ENCODE results near the gene HOXC5. TPM values are rescaled to one million over a fixed set of nuclear protein-coding genes. Genes with fewer than 3 reads are reported as not detected.

The HOXC5 gene
- total RNA-seq, 6 experiments from 2014 or later: not detected

DNA sequence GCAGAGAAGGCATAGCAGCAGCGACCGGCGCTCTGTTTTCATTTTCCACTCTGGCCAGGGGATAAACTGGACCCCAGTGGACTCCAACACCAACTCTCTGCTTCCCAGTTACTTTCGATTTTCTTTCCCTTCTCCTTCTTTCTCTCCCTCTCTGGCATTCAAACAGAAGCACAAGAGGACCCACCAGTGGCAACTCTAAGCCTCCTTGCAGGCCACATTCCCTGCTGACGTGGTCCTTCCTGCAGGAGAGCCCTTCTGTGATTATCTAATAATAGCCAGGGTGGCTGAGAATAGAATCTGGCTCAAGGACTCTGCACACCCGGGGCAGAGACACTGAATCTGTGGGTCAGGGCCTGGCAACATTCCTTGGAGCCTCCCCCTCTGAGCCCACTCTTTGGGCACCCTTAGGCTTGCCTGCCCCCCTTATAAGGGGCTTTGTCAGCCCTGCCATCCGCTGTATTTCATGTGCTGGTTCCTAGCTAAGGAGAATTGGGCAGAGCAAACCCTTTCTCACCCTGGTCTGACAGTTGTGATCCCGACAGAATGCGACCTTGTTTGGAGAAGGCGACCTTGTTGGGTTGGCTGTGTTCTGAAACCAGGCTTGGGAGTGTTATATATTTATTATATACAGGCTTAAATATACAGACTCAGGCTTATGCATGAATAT, 12.8 kb upstream of the HOXC5 start:
- H3K36me3 ChIP-seq: no peaks in the 10 kb centered on the region
- DNase-seq (no peak), ATAC-seq (no peak)
- TF ChIP-seq POLR2A (IDR thresholded peaks at IDR 0.05): no peak
- TF ChIP-seq, protein P1, sequence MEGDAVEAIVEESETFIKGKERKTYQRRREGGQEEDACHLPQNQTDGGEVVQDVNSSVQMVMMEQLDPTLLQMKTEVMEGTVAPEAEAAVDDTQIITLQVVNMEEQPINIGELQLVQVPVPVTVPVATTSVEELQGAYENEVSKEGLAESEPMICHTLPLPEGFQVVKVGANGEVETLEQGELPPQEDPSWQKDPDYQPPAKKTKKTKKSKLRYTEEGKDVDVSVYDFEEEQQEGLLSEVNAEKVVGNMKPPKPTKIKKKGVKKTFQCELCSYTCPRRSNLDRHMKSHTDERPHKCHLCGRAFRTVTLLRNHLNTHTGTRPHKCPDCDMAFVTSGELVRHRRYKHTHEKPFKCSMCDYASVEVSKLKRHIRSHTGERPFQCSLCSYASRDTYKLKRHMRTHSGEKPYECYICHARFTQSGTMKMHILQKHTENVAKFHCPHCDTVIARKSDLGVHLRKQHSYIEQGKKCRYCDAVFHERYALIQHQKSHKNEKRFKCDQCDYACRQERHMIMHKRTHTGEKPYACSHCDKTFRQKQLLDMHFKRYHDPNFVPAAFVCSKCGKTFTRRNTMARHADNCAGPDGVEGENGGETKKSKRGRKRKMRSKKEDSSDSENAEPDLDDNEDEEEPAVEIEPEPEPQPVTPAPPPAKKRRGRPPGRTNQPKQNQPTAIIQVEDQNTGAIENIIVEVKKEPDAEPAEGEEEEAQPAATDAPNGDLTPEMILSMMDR (IDR thresholded peaks at IDR 0.05): no peak
- H3K9me3 ChIP-seq: no peaks in the 10 kb centered on the region
- 23% methylated on average over 9 of the region's 10 CpGs for WGBS (ENCODE audit: insufficient coverage, low coverage, low lambda C conversion rate, missing lambda C conversion rate)
- H3K4me1 ChIP-seq: peaks cover 0 to 4% (median 0%) of the 10 kb centered on the region in 4 donors
- H3K4me3 ChIP-seq: no peak overlapping the region
- no peak overlapping the region for H3K27ac ChIP-seq
- intact Hi-C loops (cut with DNase I): no loop called here
- H3K27me3 ChIP-seq: peaks cover 0 to 57% of the 10 kb centered on the region in 2 donors

DNA sequence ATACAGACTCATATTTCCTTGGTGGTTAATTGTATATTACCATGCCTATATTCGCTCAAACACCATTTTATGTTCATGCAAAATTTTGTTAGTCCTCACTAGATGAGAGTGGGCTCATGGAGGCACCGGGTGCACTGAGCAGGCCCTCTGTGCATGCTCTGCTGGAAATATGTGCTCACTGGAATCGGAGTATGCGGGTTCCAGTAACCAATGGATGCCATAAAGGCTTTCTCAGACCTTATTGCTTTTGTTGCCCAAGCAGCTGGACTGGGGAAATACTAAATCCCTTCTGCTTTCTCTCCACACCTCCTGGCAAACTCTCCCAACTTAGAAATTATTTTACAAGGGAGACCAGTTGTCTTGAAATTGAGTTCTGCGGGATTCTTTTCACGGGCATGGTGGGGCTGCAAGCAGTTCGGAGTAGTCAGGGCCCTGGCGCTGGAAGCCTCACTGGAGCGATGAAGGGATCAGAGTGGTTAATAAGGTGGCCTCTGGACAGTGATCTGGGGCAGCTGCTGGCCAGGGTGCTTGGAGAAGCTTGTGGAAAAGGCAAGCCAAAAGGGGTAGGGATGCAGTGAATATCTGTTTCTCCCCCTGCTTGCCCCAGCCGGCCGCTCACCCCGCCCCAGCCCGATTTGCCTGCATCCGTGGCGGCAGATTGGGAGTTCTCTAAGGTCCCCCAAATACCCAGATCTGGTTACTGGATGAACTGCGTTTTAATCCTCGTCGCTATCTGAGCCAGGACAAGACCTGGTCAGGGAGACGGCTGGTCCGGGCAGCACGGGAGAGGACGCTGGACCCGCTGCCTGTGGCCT, 12.1 kb upstream of the HOXC5 start:
- no peak overlapping the region for H3K4me3 ChIP-seq
- WGBS (ENCODE audit: insufficient coverage, low coverage, low lambda C conversion rate, missing lambda C conversion rate): 42% methylated on average over 10 of the region's 23 CpGs
- TF ChIP-seq, protein P1 (IDR thresholded peaks at IDR 0.05): no peak
- TF ChIP-seq POLR2A (IDR thresholded peaks at IDR 0.05): no peak
- no peaks in the 10 kb centered on the region for H3K9me3 ChIP-seq
- no peaks in the 10 kb centered on the region for H3K36me3 ChIP-seq
- no peak for ATAC-seq
- intact Hi-C loops (cut with DNase I): no loop called here
- no peak for DNase-seq
- no peak overlapping the region for H3K27ac ChIP-seq
- H3K4me1 ChIP-seq: peaks cover 0 to 4% (median 0%) of the 10 kb centered on the region in 4 donors
- H3K27me3 ChIP-seq: peaks cover 4 to 54% of the 10 kb centered on the region in 2 donors

DNA sequence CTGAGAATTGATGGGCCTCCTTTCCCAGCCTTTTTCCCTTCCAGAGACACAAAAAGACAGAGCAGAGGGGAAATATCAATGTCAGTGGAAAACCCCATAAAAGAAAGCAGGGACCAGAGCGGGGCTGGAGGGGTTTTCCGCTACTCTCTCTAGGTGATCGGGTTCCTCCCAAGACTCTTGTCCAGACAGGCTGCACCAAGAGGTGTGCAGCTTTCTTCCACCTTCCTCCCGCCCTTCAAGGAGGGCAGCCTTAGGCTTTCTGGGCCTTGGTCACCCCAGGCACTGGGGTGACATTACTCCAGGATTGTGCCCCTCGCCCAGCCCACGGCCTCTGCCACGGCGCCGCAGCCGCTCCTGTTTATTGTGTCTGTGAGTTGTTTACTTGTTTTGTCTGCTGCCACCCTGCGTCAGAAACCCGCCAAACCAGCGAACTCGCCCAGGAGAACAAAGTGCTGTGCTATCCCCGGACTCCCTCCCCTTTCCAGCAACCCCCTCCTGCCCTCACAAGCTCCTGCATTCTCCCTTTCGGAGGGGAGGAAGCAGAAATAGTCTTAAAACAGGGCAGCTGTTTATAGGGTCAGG, 11.3 kb upstream of the HOXC5 start:
- H3K4me1 ChIP-seq: peaks cover 0 to 4% (median 0%) of the 10 kb centered on the region in 4 donors
- TF ChIP-seq, protein P1 (IDR thresholded peaks at IDR 0.05): peak in 2 of 4 donors; percentile 14 to 16
- TF ChIP-seq POLR2A (IDR thresholded peaks at IDR 0.05): no peak
- H3K27ac ChIP-seq: no peak overlapping the region
- 10% methylated on average over 14 of the region's 16 CpGs for WGBS (ENCODE audit: insufficient coverage, low coverage, low lambda C conversion rate, missing lambda C conversion rate)
- intact Hi-C loops (cut with DNase I): no loop called here
- H3K27me3 ChIP-seq: peaks cover 4 to 58% of the 10 kb centered on the region in 2 donors
- no peak overlapping the region for H3K4me3 ChIP-seq
- H3K36me3 ChIP-seq: no peaks in the 10 kb centered on the region
- no peak for ATAC-seq
- DNase-seq: no peak
- no peaks in the 10 kb centered on the region for H3K9me3 ChIP-seq

DNA sequence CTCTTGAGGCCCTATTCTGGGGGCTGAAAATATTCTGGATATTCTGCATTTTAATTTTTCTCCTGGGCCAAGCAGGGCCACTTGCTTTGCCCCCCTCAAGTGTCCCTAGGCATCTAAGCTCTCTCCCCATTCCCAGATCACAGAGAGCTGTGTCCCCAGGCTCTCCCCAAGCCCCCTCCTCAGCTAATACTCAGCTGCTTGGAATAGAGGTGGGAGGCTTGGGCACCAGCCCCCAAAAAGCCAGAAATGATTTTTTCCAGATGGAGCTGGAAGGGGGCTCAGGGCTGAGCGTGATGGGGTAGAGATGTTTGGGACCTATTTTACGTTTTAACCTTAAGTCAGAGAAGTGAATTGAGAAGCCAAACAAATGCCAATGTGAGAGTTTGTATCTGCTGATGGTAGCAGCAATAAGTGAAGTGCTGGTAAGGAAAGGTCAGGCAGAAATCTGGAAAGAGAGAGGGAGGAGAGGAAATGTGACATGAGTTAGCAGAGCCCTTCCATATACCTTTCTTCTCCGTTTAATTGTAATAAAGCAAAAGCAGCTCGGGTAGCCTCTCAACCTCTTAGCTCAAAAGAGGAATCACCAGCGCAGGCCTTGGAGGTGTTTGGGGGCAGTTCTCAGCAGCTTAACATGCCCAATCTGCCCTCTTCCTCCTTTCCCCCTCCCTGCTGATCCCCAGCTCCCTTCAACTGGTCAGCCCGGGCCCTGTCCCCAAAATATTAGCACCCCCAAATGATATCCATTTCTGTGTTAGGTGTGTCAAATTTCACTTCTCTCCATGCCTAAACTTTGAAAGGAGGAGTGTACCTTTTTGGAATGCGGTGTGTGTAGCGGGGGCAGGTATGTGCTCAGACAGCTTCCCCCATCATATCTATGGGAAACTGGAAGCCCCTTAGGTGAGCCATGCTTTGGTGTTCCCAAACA, 9.6 kb upstream of the HOXC5 start:
- DNase-seq (no peak), ATAC-seq (no peak)
- H3K27ac ChIP-seq: no peak overlapping the region
- peaks cover 9 to 60% of the 10 kb centered on the region in 2 donors for H3K27me3 ChIP-seq
- H3K4me3 ChIP-seq: no peak overlapping the region
- 30% methylated on average over 6 of the region's 8 CpGs for WGBS (ENCODE audit: insufficient coverage, low coverage, low lambda C conversion rate, missing lambda C conversion rate)
- intact Hi-C loops (cut with DNase I): no loop called here
- TF ChIP-seq, protein P1 (IDR thresholded peaks at IDR 0.05): no peak
- TF ChIP-seq POLR2A (IDR thresholded peaks at IDR 0.05): no peak
- H3K36me3 ChIP-seq: no peaks in the 10 kb centered on the region
- H3K9me3 ChIP-seq: no peaks in the 10 kb centered on the region
- peaks cover 0 to 4% (median 0%) of the 10 kb centered on the region in 4 donors for H3K4me1 ChIP-seq
